ENCODE results near the gene KNSTRN. TPM values are rescaled to one million over a fixed set of nuclear protein-coding genes. Genes with fewer than 3 reads are reported as not detected.
A peak's percentile ranks its signal among the peaks of the same experiment; 100 is the strongest.

Gene KNSTRN
- total RNA-seq (2014; rRNA removed; shearing (Covaris generic)), result 72.2 and 104 TPM in 2 replicates

DNA sequence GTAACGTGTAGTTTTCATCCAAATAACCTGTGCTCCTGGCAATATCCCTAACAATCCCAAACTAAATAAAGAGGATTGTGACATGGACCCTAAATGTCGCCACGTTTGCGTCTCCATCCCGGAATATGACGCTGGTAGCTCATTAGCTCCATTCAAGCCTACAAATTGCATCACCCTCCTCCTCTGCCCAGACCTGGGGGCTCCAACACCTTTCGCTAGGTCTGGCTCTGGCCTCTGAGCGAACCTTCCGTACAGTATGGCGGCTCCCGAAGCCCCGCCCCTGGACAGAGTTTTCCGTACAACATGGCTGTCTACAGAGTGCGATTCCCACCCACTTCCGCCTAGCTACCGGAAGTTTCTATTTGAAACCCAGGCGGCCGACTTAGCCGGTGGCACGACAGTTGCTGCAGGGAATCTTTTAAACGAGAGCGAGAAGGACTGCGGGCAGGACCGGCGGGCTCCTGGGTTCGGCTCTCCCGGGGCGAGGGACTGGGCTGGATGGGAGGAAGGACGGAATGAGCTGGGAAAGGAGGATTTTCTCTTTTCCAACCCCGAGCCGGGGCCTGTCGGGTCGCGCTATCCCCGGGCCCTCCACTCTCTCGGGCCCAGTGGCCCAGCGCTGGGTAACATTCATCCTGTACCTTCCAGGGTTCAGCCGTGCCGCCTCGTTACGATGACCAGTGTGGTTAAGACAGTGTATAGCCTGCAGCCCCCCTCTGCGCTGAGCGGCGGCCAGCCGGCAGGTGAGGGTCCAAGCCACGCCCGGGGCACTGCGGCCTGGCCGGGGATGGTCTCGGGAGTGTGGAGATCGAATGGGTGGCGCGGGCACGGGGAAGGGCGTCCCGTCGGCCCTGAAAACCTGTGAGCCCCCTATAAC lies at the start of gene KNSTRN:
TSS of gene KNSTRN (plus strand) at position 142 of the 877 bp plus-strand sequence. CDS start at position 257, 115 bp downstream.
- H3K4me3 ChIP-seq (ENCODE audit: insufficient read depth, low read depth, low read length), result peak within 1 kb of the TSS; percentile 98
- DNase-seq, result peak; percentile 96
- no peaks in the 10 kb centered on the region for H3K27me3 ChIP-seq (ENCODE audit: control insufficient read depth, insufficient read depth, low read length)
- peaks cover 23% of the 10 kb centered on the region for H3K36me3 ChIP-seq (replicated peaks; ENCODE audit: control insufficient read depth, insufficient read depth, low read length)

- Histone ChIP-seq H3K4me3 (ENCODE audit: insufficient read depth, low read depth, low read length) (no peak overlapping the region), H3K27me3 (ENCODE audit: control insufficient read depth, insufficient read depth, low read length) (no peaks in the 10 kb centered on the region), H3K36me3 (replicated peaks; ENCODE audit: control insufficient read depth, insufficient read depth, low read length) (no peaks in the 10 kb centered on the region; the same call in 1 of the 2 replicates)
- DNase-seq, result no peak
These were observed 48.5 kb upstream of the KNSTRN start for GRCh38 chr15:40333922-40334492.

DNA sequence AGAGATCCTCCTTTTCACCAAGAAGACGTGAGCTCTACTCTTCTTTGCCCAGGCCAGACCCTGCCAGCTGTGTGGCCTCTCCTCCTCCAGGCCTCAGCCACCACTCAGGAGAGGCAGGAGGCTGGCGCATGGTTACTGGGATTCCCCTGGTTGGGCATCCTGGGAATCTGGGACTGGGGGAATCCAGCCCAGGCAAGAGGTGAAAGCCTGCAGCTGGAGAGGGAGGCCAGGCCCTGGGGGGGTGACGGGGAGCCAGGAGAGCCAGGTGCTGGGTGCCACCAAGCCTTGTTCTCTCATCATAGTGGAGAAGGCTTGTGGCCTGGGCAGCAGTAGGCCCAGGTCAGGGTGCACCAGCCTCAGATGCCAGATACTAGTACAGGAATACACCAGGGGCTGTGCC lies 48.0 kb upstream of the KNSTRN start:
- H3K36me3 ChIP-seq (replicated peaks; ENCODE audit: control insufficient read depth, insufficient read depth, low read length), result no peaks in the 10 kb centered on the region; the same call in 1 of the 2 replicates
- no peaks in the 10 kb centered on the region for H3K27me3 ChIP-seq (ENCODE audit: control insufficient read depth, insufficient read depth, low read length)
- H3K4me3 ChIP-seq (ENCODE audit: insufficient read depth, low read depth, low read length), result no peak overlapping the region
- DNase-seq, result no peak

DNA sequence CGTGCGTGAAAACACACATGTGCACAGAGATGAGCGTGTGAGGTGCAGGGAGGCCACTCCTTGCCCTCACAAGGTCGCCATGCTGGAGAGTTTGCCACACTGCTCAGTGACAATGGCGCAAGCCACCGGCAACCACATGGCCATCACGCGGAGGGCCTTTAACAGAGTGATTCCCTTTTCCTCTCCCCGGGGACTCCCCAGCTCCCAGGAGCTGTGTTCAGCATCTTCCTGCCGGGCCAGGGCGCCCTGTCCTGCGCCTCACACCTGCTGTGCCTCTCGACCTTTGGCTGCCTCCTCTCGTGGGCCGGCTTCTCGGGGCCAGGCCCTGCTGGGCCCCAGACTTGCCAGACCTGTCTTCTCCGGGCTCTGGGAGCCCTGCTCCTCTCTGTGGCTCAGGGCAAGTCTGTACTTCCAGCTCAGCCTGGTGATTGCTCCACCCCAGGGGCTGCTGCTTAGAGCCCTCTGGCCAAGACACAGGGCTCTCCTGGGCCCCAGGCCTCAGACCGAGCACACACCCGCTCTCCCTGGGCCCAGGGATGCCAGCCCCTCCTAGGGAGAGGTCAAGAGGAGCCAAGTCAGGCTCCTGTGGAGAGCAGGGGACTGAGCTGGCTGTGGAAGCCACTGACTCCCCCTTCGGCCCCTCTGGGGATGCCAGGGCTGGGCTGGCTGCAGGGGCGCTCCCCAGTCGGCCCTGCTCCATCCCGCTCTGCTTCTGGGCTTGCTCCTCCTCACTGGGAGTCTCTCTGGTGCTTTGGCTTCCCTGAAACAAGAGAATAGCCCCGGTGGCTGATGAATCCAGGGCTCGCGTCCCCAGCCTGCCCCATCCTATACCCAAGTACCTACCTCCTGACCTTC lies 47.4 kb upstream of the KNSTRN start:
- Histone ChIP-seq H3K27me3 (ENCODE audit: control insufficient read depth, insufficient read depth, low read length) (no peaks in the 10 kb centered on the region), H3K4me3 (ENCODE audit: insufficient read depth, low read depth, low read length) (no peak overlapping the region), H3K36me3 (replicated peaks; ENCODE audit: control insufficient read depth, insufficient read depth, low read length) (no peaks in the 10 kb centered on the region; the same call in 1 of the 2 replicates)
- DNase-seq, result peak; percentile 64

- Histone ChIP-seq H3K36me3 (replicated peaks; ENCODE audit: control insufficient read depth, insufficient read depth, low read length) (no peaks in the 10 kb centered on the region), H3K27me3 (ENCODE audit: control insufficient read depth, insufficient read depth, low read length) (no peaks in the 10 kb centered on the region), H3K4me3 (ENCODE audit: insufficient read depth, low read depth, low read length) (no peak overlapping the region)
- DNase-seq, result no peak
These were observed 46.4 kb upstream of the KNSTRN start for GRCh38 chr15:40335938-40336743.

DNA sequence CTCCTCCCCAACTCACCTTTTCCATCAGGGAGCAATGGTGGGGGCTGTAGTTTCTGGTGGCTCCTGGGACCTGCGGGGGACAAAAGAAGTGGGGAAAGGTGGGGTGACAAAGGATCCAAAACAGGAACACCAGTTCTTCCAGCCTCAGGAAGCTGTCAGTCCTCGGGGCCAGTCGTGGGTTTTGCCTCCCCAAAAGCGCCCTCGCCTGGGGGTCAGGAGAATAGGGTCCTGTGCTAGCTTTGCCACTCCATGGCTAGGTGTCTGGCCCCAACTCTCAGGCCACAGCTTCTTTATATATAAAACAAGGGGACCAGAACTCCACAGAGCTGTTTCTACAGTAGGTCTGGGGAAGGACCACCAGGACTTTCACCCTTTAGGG lies 45.8 kb upstream of the KNSTRN start:
- Histone ChIP-seq H3K4me3 (ENCODE audit: insufficient read depth, low read depth, low read length) (no peak overlapping the region), H3K27me3 (ENCODE audit: control insufficient read depth, insufficient read depth, low read length) (no peaks in the 10 kb centered on the region), H3K36me3 (replicated peaks; ENCODE audit: control insufficient read depth, insufficient read depth, low read length) (no peaks in the 10 kb centered on the region)
- DNase-seq, result peak; percentile 92

- Histone ChIP-seq H3K27me3 (ENCODE audit: control insufficient read depth, insufficient read depth, low read length) (no peaks in the 10 kb centered on the region), H3K4me3 (ENCODE audit: insufficient read depth, low read depth, low read length) (no peak overlapping the region), H3K36me3 (replicated peaks; ENCODE audit: control insufficient read depth, insufficient read depth, low read length) (no peaks in the 10 kb centered on the region)
- peak; percentile 73 for DNase-seq
These were observed 44.9 kb upstream of the KNSTRN start for GRCh38 chr15:40337597-40337996.

- peak; percentile 98 for DNase-seq
- H3K27me3 ChIP-seq (ENCODE audit: control insufficient read depth, insufficient read depth, low read length), result no peaks in the 10 kb centered on the region
- H3K36me3 ChIP-seq (replicated peaks; ENCODE audit: control insufficient read depth, insufficient read depth, low read length), result no peaks in the 10 kb centered on the region
- no peak overlapping the region for H3K4me3 ChIP-seq (ENCODE audit: insufficient read depth, low read depth, low read length)
These were observed 44.4 kb upstream of the KNSTRN start for GRCh38 chr15:40338041-40338657.

- no peaks in the 10 kb centered on the region for H3K27me3 ChIP-seq (ENCODE audit: control insufficient read depth, insufficient read depth, low read length)
- no peak for DNase-seq
- H3K4me3 ChIP-seq (ENCODE audit: insufficient read depth, low read depth, low read length), result no peak overlapping the region
- no peaks in the 10 kb centered on the region for H3K36me3 ChIP-seq (replicated peaks; ENCODE audit: control insufficient read depth, insufficient read depth, low read length)
These were observed 43.5 kb upstream of the KNSTRN start for GRCh38 chr15:40338921-40339620.

DNA sequence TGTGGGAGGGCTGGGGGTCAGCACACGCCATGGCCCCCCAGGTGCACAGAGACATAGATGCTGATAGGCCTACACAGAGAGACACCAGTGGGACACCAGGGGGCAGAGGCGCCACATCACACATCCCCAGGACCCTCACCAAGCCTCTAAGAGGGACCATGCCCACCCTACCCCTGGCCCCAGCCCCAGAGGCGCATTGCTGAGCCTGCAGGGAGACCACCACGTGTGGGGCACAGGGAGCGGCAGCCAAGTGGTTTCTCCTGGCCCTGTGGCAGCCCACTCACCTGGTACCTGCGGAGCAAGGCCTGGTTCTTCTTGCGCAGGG lies 42.9 kb upstream of the KNSTRN start:
- no peak overlapping the region for H3K4me3 ChIP-seq (ENCODE audit: insufficient read depth, low read depth, low read length)
- no peaks in the 10 kb centered on the region for H3K36me3 ChIP-seq (replicated peaks; ENCODE audit: control insufficient read depth, insufficient read depth, low read length)
- no peaks in the 10 kb centered on the region for H3K27me3 ChIP-seq (ENCODE audit: control insufficient read depth, insufficient read depth, low read length)
- DNase-seq, result peak; percentile 71

GRCh38 chr15:40340038-40340739 lies 42.3 kb upstream of the KNSTRN start:
- H3K27me3 ChIP-seq (ENCODE audit: control insufficient read depth, insufficient read depth, low read length), result no peaks in the 10 kb centered on the region
- peak; percentile 77 for DNase-seq
- no peaks in the 10 kb centered on the region for H3K36me3 ChIP-seq (replicated peaks; ENCODE audit: control insufficient read depth, insufficient read depth, low read length)
- no peak overlapping the region for H3K4me3 ChIP-seq (ENCODE audit: insufficient read depth, low read depth, low read length)

GRCh38 chr15:40340740-40341400 lies 41.7 kb upstream of the KNSTRN start, which contains the start of gene CCDC9B:
Gene CCDC9B, minus strand, starts transcription at chr15:40340939. Its CDS starts 120 bp downstream, at chr15:40340819.
- Histone ChIP-seq H3K27me3 (ENCODE audit: control insufficient read depth, insufficient read depth, low read length) (no peaks in the 10 kb centered on the region), H3K36me3 (replicated peaks; ENCODE audit: control insufficient read depth, insufficient read depth, low read length) (no peaks in the 10 kb centered on the region), H3K4me3 (ENCODE audit: insufficient read depth, low read depth, low read length) (no peak within 1 kb of the TSS)
- DNase-seq, result peak; percentile 83

Measured in H7 (cell line).